ENCODE measurements around the gene SHISA9.

SHISA9 gene

GRCh38 chr16:13148836-13149235, 247.4 kb downstream of the SHISA9 start:
- Histone ChIP-seq H3K4me1 (ENCODE audit: low read depth, poor library complexity, severe bottlenecking) (no peaks in the 10 kb centered on the region), H3K79me2 (ENCODE audit: insufficient read depth, low read depth) (no peaks in the 10 kb centered on the region)

GRCh38 chr16:13150181-13150885, 248.9 kb downstream of the SHISA9 start:
- H3K4me2 ChIP-seq, result no peak overlapping the region
- H3K36me3 ChIP-seq (ENCODE audit: insufficient read depth), result no peaks in the 10 kb centered on the region
- no peak overlapping the region for H3K4me3 ChIP-seq (IDR thresholded peaks at IDR 0.05; ENCODE audit: insufficient read depth, low read depth, low read length)
- no peak overlapping the region for H3K9ac ChIP-seq
- no peaks in the 10 kb centered on the region for H3K27me3 ChIP-seq (ENCODE audit: insufficient read depth, low read depth)
- H3K27ac ChIP-seq, result no peak overlapping the region
- no peaks in the 10 kb centered on the region for H4K20me1 ChIP-seq (ENCODE audit: insufficient read depth)
- H2AFZ ChIP-seq (ENCODE audit: low read depth), result no peak overlapping the region
- no peak for TF ChIP-seq CTCF (conservative IDR thresholded peaks at IDR 0.05; ENCODE audit: low read depth, low read length)
- no peaks in the 10 kb centered on the region for H3K79me2 ChIP-seq (ENCODE audit: insufficient read depth, low read depth)
- no peaks in the 10 kb centered on the region for H3K4me1 ChIP-seq (ENCODE audit: low read depth, poor library complexity, severe bottlenecking)

More at GRCh38 chr16:13148836-13149235, 247.4 kb downstream of the SHISA9 start:
- Histone ChIP-seq H2AFZ (ENCODE audit: low read depth) (no peak overlapping the region), H3K27ac (no peak overlapping the region), H4K20me1 (ENCODE audit: insufficient read depth) (no peaks in the 10 kb centered on the region), H3K4me2 (no peak overlapping the region), H3K4me3 (IDR thresholded peaks at IDR 0.05; ENCODE audit: insufficient read depth, low read depth, low read length) (no peak overlapping the region), H3K9ac (no peak overlapping the region), H3K27me3 (ENCODE audit: insufficient read depth, low read depth) (no peaks in the 10 kb centered on the region), H3K36me3 (ENCODE audit: insufficient read depth) (no peaks in the 10 kb centered on the region)
- no peak for TF ChIP-seq CTCF (conservative IDR thresholded peaks at IDR 0.05; ENCODE audit: low read depth, low read length)

- Histone ChIP-seq H3K9ac (no peak overlapping the region), H3K4me3 (IDR thresholded peaks at IDR 0.05; ENCODE audit: insufficient read depth, low read depth, low read length) (no peak overlapping the region), H3K79me2 (ENCODE audit: insufficient read depth, low read depth) (no peaks in the 10 kb centered on the region), H3K36me3 (ENCODE audit: insufficient read depth) (no peaks in the 10 kb centered on the region), H3K4me1 (ENCODE audit: low read depth, poor library complexity, severe bottlenecking) (no peaks in the 10 kb centered on the region), H2AFZ (ENCODE audit: low read depth) (no peak overlapping the region), H4K20me1 (ENCODE audit: insufficient read depth) (no peaks in the 10 kb centered on the region), H3K4me2 (no peak overlapping the region), H3K27me3 (ENCODE audit: insufficient read depth, low read depth) (no peaks in the 10 kb centered on the region), H3K27ac (no peak overlapping the region)
- no peak for TF ChIP-seq CTCF (conservative IDR thresholded peaks at IDR 0.05; ENCODE audit: low read depth, low read length)
Observed at GRCh38 chr16:13153696-13154095, 252.3 kb downstream of the SHISA9 start.

- Histone ChIP-seq H3K4me3 (IDR thresholded peaks at IDR 0.05; ENCODE audit: insufficient read depth, low read depth, low read length) (no peak overlapping the region), H4K20me1 (ENCODE audit: insufficient read depth) (no peaks in the 10 kb centered on the region), H3K79me2 (ENCODE audit: insufficient read depth, low read depth) (no peaks in the 10 kb centered on the region), H3K9ac (no peak overlapping the region), H3K4me2 (no peak overlapping the region), H3K27ac (no peak overlapping the region), H3K27me3 (ENCODE audit: insufficient read depth, low read depth) (no peaks in the 10 kb centered on the region), H2AFZ (ENCODE audit: low read depth) (no peak overlapping the region), H3K4me1 (ENCODE audit: low read depth, poor library complexity, severe bottlenecking) (no peaks in the 10 kb centered on the region), H3K36me3 (ENCODE audit: insufficient read depth) (no peaks in the 10 kb centered on the region)
- TF ChIP-seq CTCF (conservative IDR thresholded peaks at IDR 0.05; ENCODE audit: low read depth, low read length), result no peak
Observed at GRCh38 chr16:13154799-13155198, 253.4 kb downstream of the SHISA9 start.
